A172 (cell line): Measurements from ENCODE around the gene GRSF1. TPM values are rescaled to one million over a fixed set of nuclear protein-coding genes. Genes with fewer than 3 reads are reported as not detected.

Experiments used
- total RNA-seq: library from RNA; depleted of rRNA; stranded (reverse); fragments of >200 nt; shearing (Covaris generic); gene quantifications from 2 replicates; pipeline ENCODE4 v1.2.3, GENCODE V29; 2014; rRNA removed

Gene GRSF1
- total RNA-seq, 1 experiment from 2014 or later: 83.9 TPM

Other genes with a start within 250 kb of the GRSF1 start
- 0.17 TPM in 1 of 2 replicates, not detected in the other for gene AMBN, start 247.6 kb downstream of the GRSF1 start, total RNA-seq
- gene ENAM, start 211.1 kb downstream of the GRSF1 start, total RNA-seq: not detected in 2 replicates
- gene JCHAIN, start 173.4 kb downstream of the GRSF1 start, total RNA-seq: not detected in 2 replicates
- gene UTP3, start 151.4 kb downstream of the GRSF1 start, total RNA-seq: 15.6 and 16.4 TPM in 2 replicates
- 28.1 and 28.5 TPM in 2 replicates for gene RUFY3, start 117.9 kb downstream of the GRSF1 start, total RNA-seq
- 4.6 and 7.0 TPM in 2 replicates for gene MOB1B, start 62.5 kb upstream of the GRSF1 start, total RNA-seq
- 40.7 and 40.8 TPM in 2 replicates for gene DCK, start 153.8 kb upstream of the GRSF1 start, total RNA-seq